ENCODE data around the gene CSRP2.

CSRP2 gene

DNA sequence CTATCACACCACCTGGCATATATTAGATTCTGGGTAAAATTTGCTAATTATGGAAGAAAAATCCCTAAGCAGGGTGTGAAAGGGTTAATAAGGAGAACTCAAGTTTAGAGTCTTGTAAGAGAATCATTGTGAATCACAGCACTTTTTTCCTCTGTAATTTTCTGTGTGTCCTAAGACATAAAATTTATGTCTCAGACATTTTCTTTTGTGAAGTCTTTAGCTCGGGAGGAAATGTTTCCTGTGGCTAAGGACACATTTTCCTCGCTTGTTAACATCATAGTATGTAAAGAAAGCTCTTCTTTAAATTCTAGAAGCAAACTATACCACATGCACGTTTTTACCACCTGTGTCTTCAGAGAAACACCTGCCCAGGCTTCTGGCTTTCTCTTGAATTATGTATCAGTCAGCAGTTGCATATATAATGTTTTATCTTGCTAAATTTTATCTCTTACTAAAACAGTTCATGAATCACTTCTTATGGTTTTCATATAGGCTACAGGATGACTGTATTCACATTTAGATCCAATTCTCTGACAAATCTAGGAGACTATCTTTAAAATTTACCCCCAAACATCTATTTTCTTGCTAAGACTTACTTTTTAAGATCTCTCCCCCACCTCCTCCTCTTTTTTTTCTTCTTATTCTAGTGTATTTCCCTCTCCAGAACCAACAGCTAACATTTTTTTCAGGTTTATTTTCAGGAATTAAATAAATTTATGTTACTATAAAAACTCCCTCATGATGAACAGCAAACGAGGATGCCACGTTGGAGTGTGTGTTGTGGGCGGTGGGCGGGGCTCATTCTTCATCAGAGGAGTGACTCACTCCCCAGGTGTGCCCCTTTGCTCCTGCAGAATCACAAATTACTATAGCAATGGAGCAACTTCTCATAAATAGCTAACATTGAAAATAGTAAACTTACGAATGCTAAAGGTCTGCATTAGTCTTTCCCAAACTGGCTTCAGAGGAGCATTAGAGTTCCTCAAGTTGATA lies 11.6 kb upstream of the CSRP2 start:
- DNase-seq, result no peak

DNA sequence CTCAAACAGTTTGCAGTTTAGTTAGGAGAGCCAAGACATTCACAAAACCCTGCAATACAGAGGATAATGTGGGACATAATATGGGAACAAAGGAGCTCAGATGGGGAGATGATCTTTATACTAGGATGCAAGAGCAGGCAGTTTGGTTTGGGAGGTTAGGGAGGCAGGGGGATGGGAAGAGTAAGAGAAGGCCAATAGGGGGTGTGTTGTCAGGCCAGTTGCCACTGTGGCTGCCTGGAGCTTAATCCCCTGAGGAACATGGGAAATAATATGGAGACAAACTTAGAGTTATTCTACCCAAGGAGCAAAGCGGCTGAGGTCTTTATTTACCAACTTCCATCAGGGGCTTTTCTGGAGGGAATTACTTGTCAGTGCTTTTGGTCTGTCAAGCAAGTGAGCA lies 10.0 kb upstream of the CSRP2 start:
- DNase-seq, result no peak

DNA sequence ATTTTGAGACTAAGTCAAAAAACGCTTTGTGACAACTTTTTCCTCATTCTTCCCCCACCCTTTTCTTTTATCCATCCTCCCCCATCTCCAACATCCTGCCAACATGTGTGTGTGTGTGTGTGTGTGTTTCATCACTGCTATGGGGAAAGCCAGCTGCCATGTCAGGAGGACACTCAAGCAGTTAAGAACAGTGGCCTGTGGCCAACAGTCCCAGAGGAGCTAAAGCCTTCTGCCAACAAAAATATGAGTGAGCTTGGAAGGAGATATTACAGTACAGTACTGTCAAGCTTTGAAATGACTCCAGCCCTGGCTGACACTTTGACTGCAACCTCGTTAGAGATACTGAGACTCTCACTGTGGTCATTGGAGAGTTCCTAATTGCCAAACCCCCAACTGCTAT lies 5.0 kb upstream of the CSRP2 start:
- DNase-seq, result no peak

DNA sequence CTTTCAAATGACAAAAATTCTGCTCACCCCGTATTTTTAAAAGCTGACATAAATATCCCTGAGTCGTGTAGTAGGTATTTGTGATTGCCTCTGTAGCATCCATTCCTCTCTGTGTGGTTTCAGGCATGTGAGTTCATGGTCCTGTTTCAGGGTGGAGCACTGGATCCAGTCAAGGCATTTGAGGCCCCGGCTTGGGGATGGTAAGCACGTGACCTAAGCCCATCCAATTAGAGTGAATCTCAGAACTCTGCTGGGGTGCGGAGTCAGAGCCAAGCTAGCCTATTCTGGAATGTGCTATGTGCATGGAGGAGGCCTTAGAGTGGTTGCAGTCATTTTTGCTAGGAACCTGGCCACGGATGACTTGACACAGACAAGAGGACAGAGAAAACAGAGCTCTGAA lies 4.3 kb upstream of the CSRP2 start:
- no peak for DNase-seq

DNA sequence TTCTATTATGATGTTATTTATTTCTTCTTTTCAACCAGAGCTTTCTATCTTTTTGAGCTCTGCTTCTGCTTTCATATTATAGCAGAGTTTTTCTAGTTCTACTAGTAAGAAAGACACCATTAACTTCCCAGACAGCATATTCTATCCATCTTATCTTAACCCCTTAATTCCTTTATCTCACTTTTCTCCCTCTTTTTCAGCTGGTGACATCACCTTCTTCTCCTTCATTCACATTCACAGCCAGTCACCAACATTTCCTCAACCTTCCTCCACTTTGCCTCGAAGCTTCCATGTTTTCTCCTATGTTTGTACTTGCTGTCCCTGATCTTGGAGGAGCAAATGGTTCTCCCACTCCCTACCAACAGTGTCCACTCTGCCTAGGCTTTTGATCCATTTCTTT lies 3.5 kb upstream of the CSRP2 start:
- DNase-seq, result no peak

DNA sequence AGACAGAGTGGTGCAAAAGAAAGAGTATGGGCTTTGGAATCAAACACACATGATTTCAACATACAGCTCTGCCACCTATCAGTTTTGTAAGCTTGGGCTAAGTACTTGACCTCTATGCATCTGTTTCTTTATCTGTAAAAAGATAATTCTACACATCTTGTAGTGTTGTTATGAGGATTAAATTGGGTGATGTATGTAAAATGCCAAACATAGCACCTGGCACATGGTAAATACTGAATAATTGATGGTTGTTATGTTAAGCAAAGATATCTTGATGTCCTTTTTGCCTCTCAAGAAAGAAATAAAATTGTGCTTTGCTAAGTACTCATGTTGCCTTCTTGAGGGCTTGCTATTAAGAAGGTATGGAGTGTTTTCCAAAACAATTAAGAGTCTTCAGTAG lies 2.3 kb upstream of the CSRP2 start:
- DNase-seq, result no peak

DNA sequence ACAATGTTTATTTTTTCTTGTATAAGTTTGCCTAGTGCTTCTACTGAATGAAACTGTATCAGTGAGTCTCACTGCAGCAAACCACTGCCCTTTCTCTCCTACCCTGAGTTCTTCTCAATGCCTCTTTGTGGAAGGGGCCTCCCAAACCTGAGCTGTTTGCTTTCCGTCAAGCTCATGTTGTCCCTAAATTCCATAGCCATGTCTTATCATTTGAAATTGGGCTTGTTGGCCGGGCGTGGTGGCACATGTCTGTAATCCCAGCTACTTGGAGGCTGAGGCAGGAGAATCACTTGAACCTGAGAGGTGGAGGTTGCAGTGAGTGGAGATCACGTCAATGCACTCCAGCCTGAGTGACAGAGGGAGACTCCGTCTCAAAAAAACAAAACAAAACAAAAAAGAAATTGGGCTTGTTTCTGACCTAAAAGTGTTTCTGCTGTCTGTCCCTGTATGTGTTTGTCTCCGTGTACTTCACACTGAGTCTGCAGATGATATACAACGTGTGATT lies 1.8 kb upstream of the CSRP2 start:
- no peak for DNase-seq

DNA sequence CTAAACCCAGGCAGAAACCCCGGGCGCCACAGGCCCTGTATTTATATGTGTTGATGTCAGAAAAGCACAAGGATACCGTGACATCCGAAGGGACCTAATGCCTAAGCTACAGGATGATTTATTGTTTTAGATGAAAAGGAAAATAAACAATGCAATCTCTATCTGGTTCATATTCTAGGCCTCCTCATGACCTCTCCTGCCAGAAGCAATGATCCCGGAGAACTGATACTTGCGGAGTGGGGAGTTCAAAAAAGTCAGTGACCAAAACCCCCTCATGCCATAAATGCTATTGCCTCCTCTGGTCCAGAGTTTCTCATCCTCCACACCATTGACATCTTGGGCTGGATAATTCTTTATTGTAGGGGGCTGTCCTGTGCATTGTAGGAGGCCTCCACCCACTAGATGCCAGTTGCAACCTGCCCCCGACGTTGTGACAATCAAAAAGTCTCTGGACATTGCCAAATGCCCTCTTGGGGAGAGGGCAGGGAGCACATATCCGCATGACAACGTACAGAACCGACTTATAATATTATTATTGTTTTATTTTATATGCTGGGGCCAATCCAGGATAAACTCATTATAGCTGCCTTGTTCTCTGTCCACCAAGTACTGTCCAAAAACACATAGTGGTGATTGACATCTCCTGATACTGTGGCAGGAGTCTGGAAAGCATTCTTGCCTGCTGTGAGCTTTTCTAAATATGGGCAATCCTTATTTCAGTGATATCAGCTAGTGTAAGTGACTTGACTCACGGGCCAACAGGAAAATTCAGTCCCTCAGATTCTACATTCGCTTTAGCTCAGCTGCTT lies 1.1 kb upstream of the CSRP2 start:
- no peak for DNase-seq

DNA sequence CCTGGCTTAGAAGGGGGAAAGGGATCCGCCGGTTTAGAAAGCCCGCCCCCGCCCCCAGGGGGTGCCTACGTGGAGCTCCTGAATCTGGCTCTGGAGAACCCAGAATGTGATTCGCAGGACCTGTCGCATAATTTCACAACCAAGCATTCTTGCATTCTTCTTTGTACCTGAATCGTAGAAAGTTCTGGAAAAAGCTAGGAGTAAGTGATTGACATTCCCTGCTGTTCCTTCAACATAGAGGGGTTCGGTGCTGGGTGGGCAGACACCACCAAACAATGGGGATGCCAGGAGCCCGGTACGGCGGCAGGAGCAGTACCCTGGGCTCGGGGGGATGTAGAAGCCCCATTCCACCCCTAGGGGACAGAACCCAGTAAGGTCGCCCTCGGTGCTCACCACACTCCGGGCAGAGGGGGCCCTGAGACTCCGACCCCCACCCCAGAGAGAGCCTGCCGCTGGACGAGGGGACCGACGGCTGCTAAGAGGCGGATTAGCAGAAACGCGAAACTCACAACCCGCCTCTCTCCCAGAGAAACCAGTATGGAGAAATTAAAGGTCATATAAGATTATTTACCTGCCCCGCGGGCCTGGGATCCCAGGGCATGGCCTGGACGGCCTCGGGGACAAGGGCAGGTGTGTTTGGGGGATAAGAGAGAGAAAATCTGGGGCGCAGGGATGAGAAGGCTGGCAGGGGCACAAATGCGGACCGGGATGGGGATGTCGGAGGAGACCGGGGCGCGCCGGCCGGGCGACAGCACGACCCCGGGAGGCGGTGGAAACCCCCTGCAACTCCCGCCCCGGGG lies 520 bp downstream of the CSRP2 start:
- DNase-seq, result no peak

DNA sequence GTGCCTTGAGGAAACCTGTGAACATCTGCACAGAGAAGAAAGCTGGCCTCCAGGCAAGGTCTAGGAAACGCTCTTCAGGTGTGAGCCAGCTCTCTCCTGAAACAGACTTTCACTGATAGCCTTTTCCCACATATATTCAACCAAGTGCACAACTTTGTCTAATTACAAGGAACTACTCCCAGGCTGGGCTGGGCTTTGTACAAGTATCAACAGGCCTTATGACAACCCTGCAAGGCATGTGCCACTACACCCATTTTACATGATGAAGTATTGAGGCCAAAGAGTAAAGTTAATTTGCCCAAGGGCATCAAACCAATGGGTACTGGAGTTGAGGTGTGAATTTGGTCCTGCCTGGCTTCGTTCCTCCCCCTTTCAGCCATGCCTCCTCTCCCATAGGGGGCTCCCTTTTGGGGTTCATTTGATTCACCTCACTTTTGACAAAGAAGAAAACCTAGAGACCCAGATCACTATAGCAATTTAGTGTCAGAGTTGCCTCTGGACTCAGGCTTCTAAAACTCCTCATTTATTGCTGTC lies 2.1 kb downstream of the CSRP2 start:
- DNase-seq, result no peak

DNA sequence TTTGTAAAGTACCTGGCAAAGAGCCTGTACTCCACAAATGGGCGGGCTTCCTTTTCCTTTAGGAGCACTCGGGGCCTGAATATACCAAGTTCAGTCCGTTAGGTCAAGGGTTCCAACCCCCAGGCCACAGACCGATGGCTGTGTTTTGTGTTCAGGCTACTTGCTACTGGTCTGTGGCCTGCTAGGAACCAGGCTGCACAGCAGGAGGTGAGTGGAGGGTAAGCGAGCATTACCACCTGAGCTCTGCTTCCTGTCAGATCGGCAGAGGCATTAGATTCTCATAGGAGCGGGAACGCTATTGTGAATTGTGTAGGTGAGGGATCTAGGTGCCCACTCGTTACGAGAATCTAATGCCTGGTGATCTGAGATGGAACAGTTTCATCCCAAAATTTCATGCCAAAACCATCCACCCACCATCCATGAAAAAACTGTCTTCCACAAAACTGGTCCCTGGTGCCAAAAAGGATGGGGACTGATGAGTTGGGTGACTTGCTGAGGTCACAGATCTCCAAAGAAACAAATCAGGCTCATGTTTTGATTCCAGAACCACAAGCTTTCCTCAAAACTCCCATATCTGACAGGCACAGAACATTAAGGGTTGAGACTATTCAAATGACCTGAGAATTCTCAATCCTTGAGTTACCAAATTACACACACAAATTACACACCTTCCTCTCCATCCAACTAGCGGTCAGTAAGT lies 4.2 kb downstream of the CSRP2 start:
- no peak for DNase-seq

DNA sequence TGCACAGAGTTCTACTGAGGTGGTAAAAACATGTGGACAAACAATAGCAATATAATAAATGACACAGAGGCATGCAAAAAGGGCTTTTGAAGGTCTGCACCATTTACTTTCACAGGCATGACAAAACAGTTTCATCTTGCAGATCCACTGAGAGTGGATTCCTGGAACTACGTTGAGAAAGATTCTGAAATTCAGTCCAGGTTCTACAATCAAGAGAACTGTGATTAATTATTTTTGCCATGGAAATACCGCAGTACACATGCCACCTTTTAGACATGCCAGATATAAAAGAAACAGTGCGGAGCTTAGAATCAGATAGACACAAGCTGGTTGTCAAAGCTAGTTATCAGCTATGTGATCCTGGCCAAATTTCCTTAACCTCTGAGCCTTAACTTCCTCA lies 4.8 kb downstream of the CSRP2 start:
- no peak for DNase-seq

DNA sequence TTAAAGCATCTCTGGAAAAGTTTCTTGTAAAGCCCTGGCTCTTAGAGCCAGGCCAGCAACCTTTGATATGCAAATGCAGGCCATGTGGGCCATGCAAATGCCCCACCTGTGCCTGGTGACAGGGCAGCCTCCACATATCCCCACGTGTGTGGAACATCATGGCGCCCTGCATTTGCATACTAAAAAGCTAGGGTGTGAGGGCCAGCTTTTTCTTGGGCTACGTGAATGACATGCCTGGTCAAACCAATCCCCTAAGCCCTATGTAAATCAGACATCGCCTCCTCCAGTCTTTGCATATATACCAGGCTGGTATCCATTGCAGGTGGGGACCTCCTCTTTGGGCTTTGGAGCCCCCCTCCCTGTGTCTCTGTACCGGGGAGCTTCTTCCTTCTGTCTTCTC lies 6.4 kb downstream of the CSRP2 start:
- no peak for DNase-seq

DNA sequence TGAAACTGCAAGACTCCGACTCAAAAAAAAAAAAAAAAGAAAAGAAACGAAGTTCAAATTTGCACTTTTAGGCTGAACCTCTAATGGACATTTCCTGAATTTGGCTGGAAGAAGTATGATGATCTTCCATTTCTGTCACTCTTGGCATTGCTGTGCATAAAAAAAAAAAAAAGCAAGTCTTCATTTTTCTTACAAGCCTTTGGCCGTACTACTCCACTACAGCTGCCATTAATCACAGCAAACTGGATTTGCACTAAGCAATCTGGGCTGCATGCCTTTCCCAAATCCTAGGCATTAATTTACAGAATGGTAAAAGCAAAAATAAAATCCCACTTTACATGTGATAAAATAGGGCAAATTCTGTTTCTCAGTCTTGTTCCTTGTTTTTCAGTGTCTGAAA lies 7.1 kb downstream of the CSRP2 start:
- no peak for DNase-seq

DNA sequence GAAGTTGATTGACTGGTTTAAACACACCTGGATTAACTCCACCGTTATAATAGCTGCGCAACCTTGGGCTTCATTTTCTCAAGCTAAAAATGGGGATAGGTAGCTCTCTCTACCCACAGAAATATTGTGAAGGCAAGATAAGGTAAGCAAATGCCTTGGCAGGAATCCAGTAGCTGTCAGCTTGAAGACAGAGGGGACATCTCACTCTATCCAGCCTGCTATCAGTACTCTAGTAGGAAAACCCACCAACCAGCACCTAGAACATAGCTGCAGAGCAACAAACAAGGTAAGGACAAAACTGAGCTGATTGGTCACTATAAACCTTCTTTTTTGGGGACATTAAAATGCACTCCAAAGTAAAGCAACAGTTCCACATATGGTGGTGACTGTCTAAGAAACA lies 7.7 kb downstream of the CSRP2 start:
- no peak for DNase-seq

DNA sequence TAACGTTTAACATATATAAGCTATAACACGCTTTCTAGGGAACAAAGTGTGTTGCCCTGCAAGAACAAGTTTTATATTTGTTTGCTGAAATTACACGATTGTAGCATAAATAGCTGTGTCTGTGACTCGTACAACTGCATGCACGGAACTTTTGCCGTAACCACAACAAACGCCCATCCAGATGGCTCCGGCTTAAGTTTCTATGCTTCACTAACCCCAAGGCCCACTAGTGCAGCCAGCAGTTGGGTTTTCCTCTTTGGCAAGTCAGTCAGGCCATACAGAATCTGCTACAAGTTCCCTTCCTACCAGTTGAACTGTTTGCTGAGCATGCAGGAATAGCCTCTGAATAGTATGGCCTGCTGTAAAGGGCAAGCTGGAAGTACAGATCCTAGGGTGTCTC lies 12.1 kb downstream of the CSRP2 start:
- DNase-seq, result no peak

DNA sequence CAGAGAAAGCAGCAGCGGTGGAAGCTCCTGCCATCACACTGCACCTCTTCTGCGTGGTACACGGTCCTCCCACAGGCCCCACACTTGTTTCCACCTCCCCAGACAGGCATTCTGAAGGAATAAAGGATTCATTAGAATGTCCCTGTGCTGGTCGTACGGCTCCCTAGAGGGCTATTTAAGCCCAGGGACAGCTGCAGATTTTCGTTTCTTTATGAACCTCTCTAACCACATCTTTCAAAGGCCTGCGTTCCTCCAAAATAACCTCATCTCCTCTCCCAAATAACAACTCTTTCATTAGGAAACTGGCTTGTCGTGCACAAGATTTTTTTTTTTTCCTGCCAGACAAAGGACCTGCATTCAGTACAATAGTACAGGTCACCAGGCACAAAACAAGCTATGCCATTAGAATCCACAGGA lies 12.7 kb downstream of the CSRP2 start:
- DNase-seq, result no peak

DNA sequence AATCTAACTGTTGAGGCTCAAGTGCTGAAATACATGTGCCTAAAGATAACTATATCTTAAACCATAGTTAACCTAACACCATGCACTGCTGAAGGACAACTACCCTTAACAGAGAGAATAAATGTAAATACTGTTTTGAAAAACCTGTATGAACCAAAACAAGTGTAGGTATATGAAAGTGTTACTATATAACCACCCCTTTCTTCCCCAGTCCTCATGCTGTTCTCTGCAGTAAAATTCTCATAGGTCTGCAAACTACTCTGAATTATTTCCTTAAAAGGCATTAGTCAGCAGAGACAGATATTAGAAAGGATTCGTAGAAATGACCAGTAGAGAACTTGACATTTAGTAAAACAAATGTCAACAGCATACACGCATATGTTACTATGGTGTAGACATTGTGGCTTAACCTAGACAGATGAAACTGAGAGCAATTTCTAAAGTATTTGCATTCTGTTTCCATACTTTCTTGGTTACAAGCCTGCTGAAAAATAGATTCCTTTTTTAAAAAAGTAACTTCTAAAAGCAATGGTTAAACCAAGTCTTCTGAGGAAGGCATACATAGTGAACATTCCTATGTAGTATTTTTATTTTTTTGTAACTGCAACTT lies 13.9 kb downstream of the CSRP2 start:
- DNase-seq, result no peak

DNA sequence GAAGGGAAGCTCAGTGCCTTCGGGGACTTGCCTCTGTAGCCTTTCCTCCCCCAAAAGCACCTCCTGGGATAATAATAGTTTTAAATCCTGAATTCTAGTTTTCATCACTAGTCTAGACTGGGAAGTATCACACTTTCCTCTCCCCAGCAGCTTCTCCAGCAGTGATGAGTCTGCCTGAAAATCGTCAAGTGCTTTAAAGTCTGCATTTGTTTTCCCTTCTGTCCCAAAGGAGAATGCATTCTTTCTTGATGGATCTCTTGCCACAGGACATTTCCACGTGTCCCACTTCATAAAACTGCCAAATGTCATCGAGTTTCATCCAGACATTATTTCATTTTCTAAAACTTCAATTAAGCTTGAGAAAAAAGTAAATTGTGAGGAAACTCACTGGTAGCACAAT lies 15.0 kb downstream of the CSRP2 start:
- no peak for DNase-seq

DNA sequence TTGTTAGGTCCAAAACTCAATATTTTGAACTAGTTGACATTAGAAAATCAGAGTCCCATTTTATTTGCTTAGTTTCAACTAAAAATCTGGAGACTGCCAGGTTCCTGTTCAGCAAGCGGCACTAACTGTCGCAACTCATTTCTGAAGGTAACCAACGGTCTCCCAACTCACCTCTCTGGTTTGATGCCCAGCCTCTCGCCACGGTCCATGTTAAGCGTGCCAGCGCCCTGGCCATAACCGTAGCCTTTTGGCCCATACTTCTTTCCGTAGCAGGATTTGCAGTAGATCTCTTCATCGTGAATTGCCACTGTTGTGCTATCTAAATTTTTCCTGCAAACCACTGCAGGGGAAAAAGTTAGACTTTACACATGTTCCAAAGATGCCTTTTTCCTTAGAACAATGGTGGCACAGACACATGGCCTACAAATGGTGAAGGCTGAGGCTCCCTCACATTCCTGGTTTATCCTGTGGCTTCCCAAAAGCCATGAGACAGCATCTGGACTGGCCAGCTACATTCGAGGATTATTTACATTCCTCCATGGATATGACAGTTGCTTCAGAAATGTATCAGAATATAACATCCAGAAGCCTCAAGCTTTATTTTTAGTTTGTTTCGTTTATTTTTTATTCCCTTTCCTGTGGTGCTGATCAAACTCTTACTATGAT lies 15.7 kb downstream of the CSRP2 start:
- DNase-seq, result no peak

DNA sequence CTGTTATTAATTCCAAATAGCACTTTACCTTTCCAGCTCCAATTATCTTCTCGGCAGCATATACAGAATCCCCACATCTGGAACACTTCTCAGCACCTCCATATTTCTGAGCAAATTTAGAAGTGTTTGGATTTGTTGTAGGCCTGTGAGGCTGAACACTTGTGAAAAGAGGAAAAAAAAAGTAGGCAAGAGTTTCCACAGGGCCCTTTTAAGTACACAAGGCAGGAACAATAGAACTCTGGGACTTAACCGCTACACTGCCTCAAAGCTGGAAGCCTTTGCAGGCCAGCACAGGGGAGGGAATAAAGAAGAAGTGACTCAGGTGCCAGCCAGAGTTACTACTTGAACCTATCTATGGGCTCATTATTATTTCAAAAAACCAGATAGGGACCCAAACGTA lies 18.6 kb downstream of the CSRP2 start:
- no peak for DNase-seq

Data from SW 1271 (cell line).